ENCODE results near the gene PPA2.
A peak's percentile ranks its signal among the peaks of the same experiment; 100 is the strongest.

DNA sequence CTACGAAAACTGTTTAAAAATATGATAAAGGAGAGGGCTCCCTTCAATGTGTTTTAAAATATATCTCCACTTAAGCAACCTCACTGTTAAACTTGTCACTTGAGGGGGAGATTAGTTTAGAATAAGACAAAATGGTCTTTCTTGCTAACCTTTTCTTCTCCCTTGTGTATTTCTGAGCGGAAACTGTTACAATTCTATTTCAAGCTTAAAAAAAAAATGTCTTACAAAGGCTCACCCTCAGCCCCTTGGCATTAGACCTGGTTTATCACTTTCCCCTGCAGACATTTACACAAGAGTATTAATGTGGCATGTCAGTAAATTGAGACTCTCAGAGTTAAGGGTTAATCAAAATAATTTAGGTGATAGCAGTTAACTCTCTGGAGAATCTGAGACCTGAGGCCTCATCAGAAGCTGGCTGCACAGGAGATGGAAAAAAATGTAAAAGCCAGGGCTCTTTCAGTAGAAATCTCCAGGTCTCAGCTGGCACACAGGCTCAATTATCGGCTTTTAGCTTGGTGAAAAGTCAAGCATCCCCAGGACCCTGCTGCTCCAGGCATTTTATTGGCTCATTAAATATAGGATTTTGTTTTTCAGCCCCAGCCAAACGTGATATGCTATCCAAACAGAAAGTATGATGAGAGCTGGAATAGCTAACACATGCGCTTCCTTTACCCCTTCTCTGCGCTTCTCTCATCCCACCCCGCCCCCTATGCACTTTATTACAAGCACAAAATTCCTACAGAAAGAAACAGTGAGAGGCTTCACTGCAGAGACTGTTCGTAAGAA, 130.5 kb downstream of the PPA2 start:
- TF ChIP-seq, protein P1, sequence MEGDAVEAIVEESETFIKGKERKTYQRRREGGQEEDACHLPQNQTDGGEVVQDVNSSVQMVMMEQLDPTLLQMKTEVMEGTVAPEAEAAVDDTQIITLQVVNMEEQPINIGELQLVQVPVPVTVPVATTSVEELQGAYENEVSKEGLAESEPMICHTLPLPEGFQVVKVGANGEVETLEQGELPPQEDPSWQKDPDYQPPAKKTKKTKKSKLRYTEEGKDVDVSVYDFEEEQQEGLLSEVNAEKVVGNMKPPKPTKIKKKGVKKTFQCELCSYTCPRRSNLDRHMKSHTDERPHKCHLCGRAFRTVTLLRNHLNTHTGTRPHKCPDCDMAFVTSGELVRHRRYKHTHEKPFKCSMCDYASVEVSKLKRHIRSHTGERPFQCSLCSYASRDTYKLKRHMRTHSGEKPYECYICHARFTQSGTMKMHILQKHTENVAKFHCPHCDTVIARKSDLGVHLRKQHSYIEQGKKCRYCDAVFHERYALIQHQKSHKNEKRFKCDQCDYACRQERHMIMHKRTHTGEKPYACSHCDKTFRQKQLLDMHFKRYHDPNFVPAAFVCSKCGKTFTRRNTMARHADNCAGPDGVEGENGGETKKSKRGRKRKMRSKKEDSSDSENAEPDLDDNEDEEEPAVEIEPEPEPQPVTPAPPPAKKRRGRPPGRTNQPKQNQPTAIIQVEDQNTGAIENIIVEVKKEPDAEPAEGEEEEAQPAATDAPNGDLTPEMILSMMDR (IDR thresholded peaks at IDR 0.05; ENCODE audit: poor library complexity, severe bottlenecking): no peak
- TF ChIP-seq EP300 (conservative IDR thresholded peaks at IDR 0.05; ENCODE audit: poor library complexity, severe bottlenecking) (no peak), TAF1 (IDR thresholded peaks at IDR 0.05; ENCODE audit: low read depth) (no peak), EZH2 (IDR thresholded peaks at IDR 0.05; ENCODE audit: borderline replicate concordance, insufficient read depth, low read length, poor library complexity, severe bottlenecking) (no peak), RAD21 (conservative IDR thresholded peaks at IDR 0.05) (no peak)
- TF ChIP-seq, protein P2, sequence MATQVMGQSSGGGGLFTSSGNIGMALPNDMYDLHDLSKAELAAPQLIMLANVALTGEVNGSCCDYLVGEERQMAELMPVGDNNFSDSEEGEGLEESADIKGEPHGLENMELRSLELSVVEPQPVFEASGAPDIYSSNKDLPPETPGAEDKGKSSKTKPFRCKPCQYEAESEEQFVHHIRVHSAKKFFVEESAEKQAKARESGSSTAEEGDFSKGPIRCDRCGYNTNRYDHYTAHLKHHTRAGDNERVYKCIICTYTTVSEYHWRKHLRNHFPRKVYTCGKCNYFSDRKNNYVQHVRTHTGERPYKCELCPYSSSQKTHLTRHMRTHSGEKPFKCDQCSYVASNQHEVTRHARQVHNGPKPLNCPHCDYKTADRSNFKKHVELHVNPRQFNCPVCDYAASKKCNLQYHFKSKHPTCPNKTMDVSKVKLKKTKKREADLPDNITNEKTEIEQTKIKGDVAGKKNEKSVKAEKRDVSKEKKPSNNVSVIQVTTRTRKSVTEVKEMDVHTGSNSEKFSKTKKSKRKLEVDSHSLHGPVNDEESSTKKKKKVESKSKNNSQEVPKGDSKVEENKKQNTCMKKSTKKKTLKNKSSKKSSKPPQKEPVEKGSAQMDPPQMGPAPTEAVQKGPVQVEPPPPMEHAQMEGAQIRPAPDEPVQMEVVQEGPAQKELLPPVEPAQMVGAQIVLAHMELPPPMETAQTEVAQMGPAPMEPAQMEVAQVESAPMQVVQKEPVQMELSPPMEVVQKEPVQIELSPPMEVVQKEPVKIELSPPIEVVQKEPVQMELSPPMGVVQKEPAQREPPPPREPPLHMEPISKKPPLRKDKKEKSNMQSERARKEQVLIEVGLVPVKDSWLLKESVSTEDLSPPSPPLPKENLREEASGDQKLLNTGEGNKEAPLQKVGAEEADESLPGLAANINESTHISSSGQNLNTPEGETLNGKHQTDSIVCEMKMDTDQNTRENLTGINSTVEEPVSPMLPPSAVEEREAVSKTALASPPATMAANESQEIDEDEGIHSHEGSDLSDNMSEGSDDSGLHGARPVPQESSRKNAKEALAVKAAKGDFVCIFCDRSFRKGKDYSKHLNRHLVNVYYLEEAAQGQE (IDR thresholded peaks at IDR 0.05; ENCODE audit: borderline replicate concordance): peak; percentile 25

All from neural cell (in vitro differentiated cells).